GM12873 (cell line): Measurements from ENCODE around the gene USP40.

Experiments
- CTCF ChIP-seq: IDR thresholded peaks from 2 replicates; pipeline ENCODE4 v1.5.1; 2012; ENCODE audit warnings: low read depth, mild to moderate bottlenecking, moderate library complexity, low read length, control low read depth; ENCODE audit not compliant: insufficient read depth; ENCODE audit errors: missing control alignments

The USP40 gene

GRCh38 chr2:233445152-233445830 is 121.3 kb downstream of the USP40 start:
- TF ChIP-seq CTCF: no peak

- TF ChIP-seq CTCF: no peak
Measured at GRCh38 chr2:233444501-233444900, 122.1 kb downstream of the USP40 start.

- peak; percentile 91 for TF ChIP-seq CTCF
Measured at GRCh38 chr2:233443511-233444183, 122.9 kb downstream of the USP40 start.

- no peak for TF ChIP-seq CTCF
Measured at GRCh38 chr2:233442028-233442310, 124.6 kb downstream of the USP40 start.

- TF ChIP-seq CTCF: no peak
Measured at GRCh38 chr2:233441161-233442027, 125.2 kb downstream of the USP40 start.

GRCh38 chr2:233440714-233441113 is 125.9 kb downstream of the USP40 start:
- TF ChIP-seq CTCF: no peak

- no peak for TF ChIP-seq CTCF
Measured at GRCh38 chr2:233440314-233440713, 126.3 kb downstream of the USP40 start.
